OCI-LY1 (cell line): ENCODE measurements around the gene PAGR1.

Source experiments
- H2AFZ ChIP-seq: fragments of 200-600 bp; sonication (generic), shearing (Covaris generic); 2 replicates; pipeline ENCODE4 v1.6.0; 2014; ENCODE audit warnings: antibody characterized with exemption, mild to moderate bottlenecking, low read length
- H3F3A ChIP-seq: fragments of 200-600 bp; sonication (generic), shearing (Covaris generic); 2 replicates; pipeline ENCODE4 v1.6.0; 2014; ENCODE audit warnings: mild to moderate bottlenecking, antibody characterized with exemption, low read length, moderate library complexity; ENCODE audit not compliant: insufficient read depth
- H3K27ac ChIP-seq: fragments of 200-600 bp; sonication (generic); 2 replicates; pipeline ENCODE4 v1.5.1; 2014; ENCODE audit warnings: low read length, mixed run types, mild to moderate bottlenecking, low read depth; ENCODE audit not compliant: poor library complexity, severe bottlenecking
- H3K27me3 ChIP-seq: fragments of 200-600 bp; sonication (generic); 2 replicates; pipeline ENCODE4 v1.6.0; 2014; ENCODE audit warnings: antibody characterized with exemption, mild to moderate bottlenecking, low read length, moderate library complexity; ENCODE audit not compliant: insufficient read depth
- H3K36me3 ChIP-seq: fragments of 200-600 bp; sonication (generic); 2 replicates; pipeline ENCODE4 v1.6.1; 2014; ENCODE audit warnings: mild to moderate bottlenecking, antibody characterized with exemption, low read length, moderate library complexity, mixed read lengths; ENCODE audit not compliant: insufficient read depth
- H3K4me1 ChIP-seq: fragments of 200-600 bp; sonication (generic); 2 replicates; pipeline ENCODE4 v1.5.1; 2014; ENCODE audit warnings: mild to moderate bottlenecking, low read length, moderate library complexity; ENCODE audit not compliant: insufficient read depth, severe bottlenecking
- H3K4me2 ChIP-seq: fragments of 200-600 bp; sonication (generic), shearing (Covaris generic); 2 replicates; pipeline ENCODE4 v1.6.1; 2014; ENCODE audit warnings: low read length
- H3K4me3 ChIP-seq: fragments of 200-600 bp; sonication (generic); 2 replicates; pipeline ENCODE4 v1.5.1; 2014; ENCODE audit warnings: low read length, low read depth, mild to moderate bottlenecking, mixed read lengths; ENCODE audit not compliant: poor library complexity, severe bottlenecking
- H3K79me2 ChIP-seq: fragments of 200-600 bp; shearing (Covaris generic); 2 replicates; pipeline ENCODE4 v1.6.1; 2016; ENCODE audit warnings: mixed run types, low read length, mixed read lengths; ENCODE audit not compliant: insufficient read depth
- H3K9ac ChIP-seq: fragments of 200-600 bp; sonication (generic), shearing (Covaris generic); 2 replicates; pipeline ENCODE4 v1.6.1; 2014; ENCODE audit warnings: mild to moderate bottlenecking, low read length, mixed read lengths
- H3K9me2 ChIP-seq: fragments of 200-600 bp; sonication (generic), shearing (Covaris generic); 2 replicates; pipeline ENCODE4 v1.6.1; 2014; ENCODE audit warnings: low read depth, mild to moderate bottlenecking, low read length, mixed read lengths
- H3K9me3 ChIP-seq: fragments of 200-600 bp; shearing (Covaris generic); 2 replicates; pipeline ENCODE4 v1.6.1; 2014; ENCODE audit warnings: low read length, mixed read lengths
- H4K20me1 ChIP-seq: fragments of 200-600 bp; sonication (generic), shearing (Covaris generic); 2 replicates; pipeline ENCODE4 v1.6.0; 2016; ENCODE audit warnings: mild to moderate bottlenecking, low read length; ENCODE audit not compliant: insufficient read depth
- CTCF ChIP-seq: fragments of 200-600 bp; sonication (generic), shearing (Covaris generic); IDR thresholded peaks from 2 replicates; pipeline ENCODE4 v1.5.1; 2017; ENCODE audit warnings: mild to moderate bottlenecking, antibody characterized with exemption, low read length, moderate library complexity, mixed read lengths
- EZH2 ChIP-seq: fragments of 200-600 bp; sonication (generic), shearing (Covaris generic); IDR thresholded peaks from 2 replicates; pipeline ENCODE4 v1.8.0; 2017; ENCODE audit warnings: borderline replicate concordance, mixed run types, mild to moderate bottlenecking, antibody characterized with exemption, low read length, moderate library complexity, mixed read lengths

Gene PAGR1

GRCh38 chr16:29820271-29820701 is 4.3 kb downstream of the PAGR1 start, which contains the start of gene MVP:
Gene MVP, plus strand, starts transcription at chr16:29820462. Its CDS starts 10,088 bp downstream, at chr16:29830550.
- no peaks in the 10 kb centered on the region for H4K20me1 ChIP-seq
- no peaks in the 10 kb centered on the region for H3K79me2 ChIP-seq
- H3K4me1 ChIP-seq: peaks cover 49% of the 10 kb centered on the region

DNA sequence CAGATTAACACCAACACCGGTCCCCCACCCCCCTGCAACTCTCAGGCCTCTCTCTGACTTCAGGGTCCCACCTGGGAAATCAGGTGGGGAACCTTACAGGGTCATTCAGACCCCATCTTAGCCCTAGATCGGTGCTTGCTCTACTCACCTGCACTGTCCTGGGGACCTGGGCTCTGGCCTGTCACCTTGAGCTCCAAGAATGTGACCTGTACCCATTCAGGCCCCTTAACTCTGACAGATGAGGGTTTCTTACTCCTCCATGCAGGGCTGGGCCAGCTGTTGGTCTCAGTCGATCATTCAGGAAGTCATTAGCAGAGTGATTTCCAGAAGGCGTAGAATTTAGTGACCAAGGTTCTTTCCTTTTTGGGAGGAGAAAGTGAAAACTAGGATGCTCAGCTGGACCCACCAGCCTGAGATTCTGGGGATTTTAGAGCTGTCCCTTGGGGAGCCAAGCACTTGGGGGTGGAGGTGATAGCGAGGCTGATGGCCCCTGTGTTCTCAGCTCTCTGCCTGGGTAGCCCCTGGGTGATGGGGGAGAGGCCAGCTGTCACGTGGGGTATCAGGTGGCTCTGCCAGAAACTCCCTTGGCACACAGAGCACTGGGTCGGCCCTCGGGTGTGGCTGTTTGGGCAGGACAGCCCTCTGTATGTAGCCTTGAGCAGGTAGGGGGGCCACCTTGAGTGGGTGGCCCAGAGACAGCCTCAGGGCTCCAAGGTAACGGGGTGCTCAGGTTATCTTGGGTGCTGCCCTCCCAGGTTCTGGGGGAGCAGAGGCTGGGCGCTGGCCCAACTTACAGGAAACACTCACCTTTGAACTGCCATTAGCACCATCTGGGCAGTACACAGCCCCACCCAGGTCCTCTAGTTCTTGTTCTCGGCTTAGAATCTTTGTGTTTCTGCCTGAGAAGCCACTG is 5.0 kb downstream of the PAGR1 start:
- H3K27ac ChIP-seq: peak overlapping the region; percentile 24

More at GRCh38 chr16:29820271-29820701, 4.3 kb downstream of the PAGR1 start, which contains the start of gene MVP:
- H3K4me3 ChIP-seq: peak within 1 kb of the TSS; percentile 58
- H3K27me3 ChIP-seq: no peaks in the 10 kb centered on the region
- H3F3A ChIP-seq: no peaks in the 10 kb centered on the region
- H3K9me3 ChIP-seq: no peaks in the 10 kb centered on the region
- H3K4me2 ChIP-seq: peak within 1 kb of the TSS; percentile 71
- peak within 1 kb of the TSS; percentile 50; the same call in 1 of the 2 replicates for H3K9ac ChIP-seq
- H3K9me2 ChIP-seq: no peaks in the 10 kb centered on the region
- peaks cover 26% of the 10 kb centered on the region for H3K36me3 ChIP-seq
- no peak within 1 kb of the TSS for H2AFZ ChIP-seq
- no peak for TF ChIP-seq EZH2
- no peak for TF ChIP-seq CTCF
- H3K27ac ChIP-seq: peak within 1 kb of the TSS; percentile 24

DNA sequence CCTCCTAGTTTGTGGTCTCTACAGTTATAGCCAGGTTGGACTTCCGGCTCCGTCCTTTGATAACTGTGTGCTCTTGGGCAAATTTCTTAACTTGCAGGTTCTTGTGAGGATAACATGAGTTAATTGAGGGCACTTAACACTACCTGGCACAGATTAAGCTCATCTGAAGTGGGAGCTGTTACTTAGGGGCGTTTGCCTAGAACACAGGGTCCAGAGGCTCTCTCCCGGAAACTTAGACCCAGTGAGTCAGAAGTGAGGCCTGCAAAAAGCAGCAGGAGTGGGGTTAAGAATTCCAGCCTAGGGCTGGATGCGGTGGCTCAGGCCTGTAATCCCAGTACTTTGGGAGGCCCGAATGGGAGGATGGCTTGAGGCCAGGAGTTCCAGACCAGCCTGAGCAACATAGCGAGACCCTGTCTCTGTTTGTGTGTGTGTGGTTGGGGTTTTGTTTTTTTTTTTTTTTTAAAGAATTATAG is 5.7 kb downstream of the PAGR1 start:
- H3K4me1 ChIP-seq: peaks cover 47% of the 10 kb centered on the region
- H3K27me3 ChIP-seq: no peaks in the 10 kb centered on the region
- H4K20me1 ChIP-seq: no peaks in the 10 kb centered on the region
- no peak overlapping the region for H3K27ac ChIP-seq
- H3K79me2 ChIP-seq: no peaks in the 10 kb centered on the region
- H3K9me2 ChIP-seq: no peaks in the 10 kb centered on the region
- peak overlapping the region; percentile 71; the same call in 1 of the 2 replicates for H3K4me2 ChIP-seq
- H3F3A ChIP-seq: no peaks in the 10 kb centered on the region
- TF ChIP-seq EZH2 (no peak), CTCF (no peak)
- H3K4me3 ChIP-seq: no peak overlapping the region
- H3K9ac ChIP-seq: no peak overlapping the region; the same call in 1 of the 2 replicates
- no peaks in the 10 kb centered on the region for H3K9me3 ChIP-seq
- peaks cover 26% of the 10 kb centered on the region for H3K36me3 ChIP-seq
- H2AFZ ChIP-seq: no peak overlapping the region

More for the DNA sequence above, 5.0 kb downstream of the PAGR1 start:
- Histone ChIP-seq H3K9me3 (no peaks in the 10 kb centered on the region), H4K20me1 (no peaks in the 10 kb centered on the region), H3K4me3 (peak overlapping the region; percentile 58), H3K79me2 (no peaks in the 10 kb centered on the region), H2AFZ (no peak overlapping the region), H3K9me2 (no peaks in the 10 kb centered on the region), H3K27me3 (no peaks in the 10 kb centered on the region), H3K9ac (peak overlapping the region; percentile 50; the same call in 1 of the 2 replicates), H3K36me3 (peaks cover 26% of the 10 kb centered on the region), H3K4me2 (peak overlapping the region; percentile 71), H3K4me1 (peaks cover 47% of the 10 kb centered on the region), H3F3A (no peaks in the 10 kb centered on the region)
- TF ChIP-seq EZH2 (no peak), CTCF (no peak)
